ENCODE data around the gene QSOX2.

DNA sequence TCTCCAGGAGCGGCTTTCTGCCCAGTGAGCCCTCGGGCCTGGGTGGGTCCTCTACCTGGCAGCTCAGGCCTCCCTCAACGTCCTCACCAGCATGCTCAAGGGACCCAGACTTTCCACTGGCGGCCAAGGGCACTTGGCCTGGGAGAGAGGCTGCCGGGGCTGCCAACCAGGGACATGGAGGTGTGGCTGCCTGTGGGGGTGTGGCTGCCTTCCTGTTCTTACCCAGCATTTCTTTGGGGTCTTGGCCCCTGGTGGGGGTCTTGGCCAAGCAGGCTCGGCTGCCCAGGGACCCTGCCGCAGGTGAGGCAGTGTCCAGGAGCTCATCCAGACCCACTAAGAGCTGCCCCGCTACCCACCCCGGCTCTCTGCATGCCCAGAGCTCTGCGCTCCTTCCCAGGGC, 7.2 kb upstream of the QSOX2 start:
- TF ChIP-seq CTCF (conservative IDR thresholded peaks at IDR 0.05; ENCODE audit: low read length) (no peak), EZH2phosphoT487 (IDR thresholded peaks at IDR 0.05; ENCODE audit: borderline replicate concordance, low read depth, low read length) (no peak)
